ENCODE measurements around the gene CD164L2.

The CD164L2 gene

GRCh38 chr1:27349784-27350662 lies 33.1 kb downstream of the CD164L2 start:
- in situ Hi-C loops (cut with MboI; ENCODE audit: low sequenced_read_pairs), result no loop called here

GRCh38 chr1:27348861-27349783 lies 34.0 kb downstream of the CD164L2 start:
- in situ Hi-C loops (cut with MboI; ENCODE audit: low sequenced_read_pairs), result no loop called here

- in situ Hi-C loops (cut with MboI; ENCODE audit: low sequenced_read_pairs), result no loop called here
These were observed 36.0 kb downstream of the CD164L2 start for GRCh38 chr1:27346991-27347624.

DNA sequence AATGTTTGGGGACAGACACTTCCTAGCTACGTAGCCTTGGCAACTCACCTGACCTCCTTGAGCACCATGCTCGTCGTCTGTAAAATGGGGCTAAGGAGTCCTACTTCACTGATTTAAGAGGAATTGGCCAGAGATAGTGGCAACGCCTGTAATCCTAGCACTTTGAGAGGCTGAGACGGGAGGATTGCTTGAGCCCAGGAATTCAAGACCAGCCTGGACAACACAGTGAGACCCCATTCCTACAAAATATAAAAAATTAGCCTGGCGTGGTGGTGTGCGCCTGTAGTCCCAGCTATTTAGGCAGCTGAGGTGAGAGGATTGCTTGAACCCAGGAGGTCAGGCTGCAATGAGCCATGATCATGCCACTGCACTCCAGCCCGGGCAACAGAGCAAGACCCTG lies 36.8 kb downstream of the CD164L2 start:
- in situ Hi-C loops (cut with MboI; ENCODE audit: low sequenced_read_pairs), result no loop called here

DNA sequence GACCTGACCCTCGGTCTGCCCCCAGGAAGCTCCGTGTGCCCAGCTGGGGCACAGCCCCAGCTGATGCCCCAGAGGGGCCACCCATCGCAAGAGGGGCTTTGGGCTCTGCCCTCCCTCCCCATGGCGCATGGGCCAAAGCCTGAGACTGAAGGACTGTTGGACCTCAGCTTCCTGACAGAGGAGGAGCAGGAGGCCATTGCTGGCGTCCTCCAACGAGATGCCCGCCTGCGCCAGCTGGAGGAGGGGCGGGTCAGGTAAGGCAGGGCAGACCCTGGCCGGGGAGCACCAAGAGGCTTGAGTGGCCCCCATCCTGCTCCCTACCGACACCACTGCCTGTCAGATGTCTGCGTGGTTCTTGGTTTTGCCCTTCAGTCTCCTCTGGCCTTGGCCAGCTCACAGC lies 37.9 kb downstream of the CD164L2 start:
- in situ Hi-C loops (cut with MboI; ENCODE audit: low sequenced_read_pairs), result no loop called here

- in situ Hi-C loops (cut with MboI; ENCODE audit: low sequenced_read_pairs), result no loop called here
These were observed 39.5 kb downstream of the CD164L2 start for GRCh38 chr1:27343639-27344025.

GRCh38 chr1:27342778-27343638 lies 40.1 kb downstream of the CD164L2 start:
- in situ Hi-C loops (cut with MboI; ENCODE audit: low sequenced_read_pairs), result no loop called here

GRCh38 chr1:27342391-27342777 lies 40.7 kb downstream of the CD164L2 start:
- in situ Hi-C loops (cut with MboI; ENCODE audit: low sequenced_read_pairs), result no loop called here

GRCh38 chr1:27341525-27342252 lies 41.4 kb downstream of the CD164L2 start, which contains the start of gene SYTL1:
Gene SYTL1 (plus strand): TSS chr1:27342022. CDS start chr1:27345335, 3,313 bp downstream.
- in situ Hi-C loops (cut with MboI; ENCODE audit: low sequenced_read_pairs), result no loop called here

- in situ Hi-C loops (cut with MboI; ENCODE audit: low sequenced_read_pairs), result no loop called here
These were observed 43.9 kb downstream of the CD164L2 start for GRCh38 chr1:27339213-27339612.

DNA sequence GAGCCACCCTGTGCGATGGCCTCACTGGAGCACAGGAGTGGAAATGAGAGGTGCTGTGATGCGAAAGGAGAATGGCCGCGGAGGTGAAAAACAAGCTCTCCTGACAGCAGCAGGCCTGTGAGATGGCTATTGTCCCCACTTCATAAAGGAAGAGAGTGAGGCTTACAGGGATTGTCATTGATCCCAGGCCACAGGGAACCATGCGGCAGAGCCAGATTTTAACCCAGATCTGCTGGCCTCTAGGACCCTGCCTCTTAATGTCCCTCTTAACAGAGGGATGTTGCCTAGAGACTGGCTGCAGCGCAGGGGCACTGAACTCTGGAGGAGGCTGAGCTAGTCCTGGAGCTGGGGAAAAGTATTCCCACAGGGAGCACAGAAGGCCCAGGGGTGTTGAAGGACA lies 44.4 kb downstream of the CD164L2 start:
- in situ Hi-C loops (cut with MboI; ENCODE audit: low sequenced_read_pairs), result no loop called here

- in situ Hi-C loops (cut with MboI; ENCODE audit: low sequenced_read_pairs), result no loop called here
These were observed 46.4 kb downstream of the CD164L2 start for GRCh38 chr1:27336756-27337155.

- in situ Hi-C loops (cut with MboI; ENCODE audit: low sequenced_read_pairs), result no loop called here
These were observed 47.4 kb downstream of the CD164L2 start for GRCh38 chr1:27335506-27336422.

DNA sequence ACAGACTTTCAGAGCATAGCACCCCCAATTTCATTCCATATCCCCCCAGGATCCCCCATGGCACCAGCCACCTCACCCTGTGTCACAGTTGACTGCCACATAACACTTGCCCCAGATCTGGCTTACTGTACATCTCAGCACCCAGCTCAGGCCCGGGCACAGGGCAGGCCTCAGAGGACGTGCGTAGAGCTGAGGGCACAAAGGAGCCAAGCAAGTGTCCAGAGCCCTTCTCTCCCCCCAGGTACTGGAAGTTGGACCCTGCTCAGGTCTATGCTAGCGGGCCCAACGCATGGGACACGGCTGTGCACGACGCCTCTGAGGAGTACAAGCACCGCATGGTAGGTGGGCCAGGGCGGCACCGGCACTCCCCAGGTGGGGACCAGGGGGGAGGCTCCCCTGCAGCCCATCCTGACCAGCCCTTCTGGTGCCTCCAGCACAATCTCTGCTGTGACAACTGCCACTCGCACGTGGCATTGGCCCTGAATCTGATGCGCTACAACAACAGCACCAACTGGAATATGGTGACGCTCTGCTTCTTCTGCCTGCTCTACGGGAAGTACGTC lies 49.3 kb downstream of the CD164L2 start:
- in situ Hi-C loops (cut with MboI; ENCODE audit: low sequenced_read_pairs), result no loop called here

DNA sequence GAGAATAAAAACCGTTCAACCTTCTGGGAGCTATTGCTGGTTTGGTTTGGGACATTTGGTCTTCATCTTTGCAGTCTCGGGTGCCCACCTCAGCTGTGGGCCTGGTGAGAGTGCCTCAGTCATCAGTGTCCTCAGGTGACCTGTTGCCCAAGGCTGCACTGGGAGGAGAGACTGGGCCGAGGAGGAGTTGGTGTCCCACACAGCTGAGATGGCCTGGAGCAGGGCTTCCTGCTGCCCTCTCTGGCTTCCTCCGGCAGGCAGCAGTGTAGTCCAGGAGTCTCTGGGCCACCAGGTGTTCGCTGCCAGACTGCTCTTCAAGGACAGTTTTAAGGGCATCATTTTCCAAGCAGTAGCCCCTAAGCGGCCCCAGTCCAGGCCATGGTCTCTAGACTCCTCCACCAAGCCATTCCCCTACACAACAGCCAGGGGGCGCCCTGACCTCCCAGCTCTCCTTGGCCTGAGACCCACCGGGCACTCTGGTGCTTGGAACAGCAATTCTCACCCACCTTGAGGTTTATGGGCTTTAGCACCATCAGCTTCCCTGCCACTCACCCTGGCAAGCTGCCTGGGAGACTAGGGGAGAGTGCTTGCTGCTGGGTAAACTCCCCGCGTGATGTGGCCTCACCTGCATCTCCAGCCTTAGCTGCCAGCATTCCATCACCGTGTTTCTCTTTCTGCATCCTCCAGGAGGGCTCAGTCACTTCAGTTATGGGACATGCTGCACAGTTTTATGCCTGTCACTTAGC lies 50.4 kb downstream of the CD164L2 start:
- in situ Hi-C loops (cut with MboI; ENCODE audit: low sequenced_read_pairs), result no loop called here

GRCh38 chr1:27331922-27332321 lies 51.2 kb downstream of the CD164L2 start:
- in situ Hi-C loops (cut with MboI; ENCODE audit: low sequenced_read_pairs), result no loop called here

DNA sequence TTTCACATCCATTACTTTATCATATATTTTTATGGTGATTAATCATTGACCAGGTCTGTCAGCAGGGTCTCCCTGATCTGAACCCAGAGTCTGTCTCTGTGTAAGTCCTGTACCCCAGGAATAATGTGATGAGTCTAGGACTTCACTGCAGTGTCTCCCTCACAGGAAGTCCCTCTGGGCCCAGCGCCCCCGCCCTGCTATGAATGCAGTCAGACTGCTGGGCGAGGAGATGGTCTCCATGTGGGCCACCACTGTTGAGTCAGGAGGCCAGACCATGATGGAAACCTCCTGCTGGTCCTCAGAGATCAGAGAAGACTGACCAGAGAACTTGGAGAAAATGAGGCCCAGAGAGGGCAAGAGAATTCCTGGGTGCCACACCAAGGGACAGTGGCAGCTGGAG lies 51.7 kb downstream of the CD164L2 start:
- in situ Hi-C loops (cut with MboI; ENCODE audit: low sequenced_read_pairs), result no loop called here

- in situ Hi-C loops (cut with MboI; ENCODE audit: low sequenced_read_pairs), result no loop called here
These were observed 52.3 kb downstream of the CD164L2 start for GRCh38 chr1:27330786-27331185.

All from HL-60/S4 treated with retinoic acid at 250 ng/mL for 4 days and 3 days (cell line).